HEK293 (cell line): ENCODE results near the gene DSCAML1.

ENCODE experiments used
- BCL11A ChIP-seq: fragments of 450-650 bp; formaldehyde crosslinking; IDR thresholded peaks from 2 replicates; pipeline ENCODE4 v1.5.1; 2016; ENCODE audit warnings: low read depth, missing biosample characterization, missing genetic modification characterization
- ZEB2 ChIP-seq: fragments of 450-650 bp; formaldehyde crosslinking; IDR thresholded peaks from 2 replicates; pipeline ENCODE4 v1.5.1; 2016; ENCODE audit warnings: missing biosample characterization, missing genetic modification characterization
- ZNF140 ChIP-seq: fragments of 450-650 bp; formaldehyde crosslinking; IDR thresholded peaks from 2 replicates; pipeline ENCODE4 v1.5.1; 2016; ENCODE audit warnings: missing biosample characterization, missing genetic modification characterization
- ZNF174 ChIP-seq: fragments of 450-650 bp; formaldehyde crosslinking; IDR thresholded peaks from 2 replicates; pipeline ENCODE4 v1.5.0; 2017; ENCODE audit warnings: missing biosample characterization, mild to moderate bottlenecking, missing genetic modification characterization
- ZNF24 ChIP-seq: fragments of 450-650 bp; formaldehyde crosslinking; IDR thresholded peaks from 2 replicates; pipeline ENCODE4 v1.5.1; 2016; ENCODE audit warnings: missing biosample characterization, missing genetic modification characterization
- ZNF248 ChIP-seq: fragments of 450-650 bp; formaldehyde crosslinking; IDR thresholded peaks from 2 replicates; pipeline ENCODE4 v1.5.1; 2017; ENCODE audit warnings: missing biosample characterization, missing genetic modification characterization
- ZNF274 ChIP-seq, 2 experiments: fragments of 200-500 bp in 1 of 2; fragments of 450-650 bp in 1 of 2; sonication (Bioruptor generic) in 1 of 2; formaldehyde crosslinking in 1 of 2; IDR thresholded peaks; 2 replicates each; pipeline versions ENCODE4 v1.5.1 to v1.6.1; 2014 to 2016; ENCODE audit warnings: borderline replicate concordance in 1 of 2, inconsistent platforms in 1 of 2, low read length in 1 of 2, missing biosample characterization in 1 of 2, missing genetic modification characterization in 1 of 2
- ZNF529 ChIP-seq: fragments of 450-650 bp; formaldehyde crosslinking; IDR thresholded peaks from 2 replicates; pipeline ENCODE4 v1.5.1; 2017; ENCODE audit warnings: missing genetic modification characterization, missing biosample characterization; ENCODE audit not compliant: insufficient replicate concordance
- ZNF664 ChIP-seq: fragments of 450-650 bp; formaldehyde crosslinking; IDR thresholded peaks from 2 replicates; pipeline ENCODE4 v1.5.1; 2016; ENCODE audit warnings: missing biosample characterization, missing genetic modification characterization
- ZNF76 ChIP-seq: fragments of 450-650 bp; formaldehyde crosslinking; IDR thresholded peaks from 2 replicates; pipeline ENCODE4; 2016; ENCODE audit warnings: low read depth, missing biosample characterization, missing genetic modification characterization, borderline replicate concordance
- ZSCAN18 ChIP-seq: fragments of 450-650 bp; formaldehyde crosslinking; IDR thresholded peaks from 2 replicates; pipeline ENCODE4 v1.5.1; 2016; ENCODE audit warnings: missing biosample characterization, missing genetic modification characterization
- TF ChIP-seq, protein P1 (sequence below): fragments of 450-650 bp; formaldehyde crosslinking; IDR thresholded peaks from 2 replicates; pipeline ENCODE4 v1.5.1; 2016; ENCODE audit warnings: missing biosample characterization, missing genetic modification characterization
- TF ChIP-seq, protein P2 (sequence below): fragments of 450-650 bp; formaldehyde crosslinking; IDR thresholded peaks from 2 replicates; pipeline ENCODE4 v1.5.1; 2016; ENCODE audit warnings: missing biosample characterization, missing genetic modification characterization
- TF ChIP-seq, protein P3 (sequence below): fragments of 450-650 bp; formaldehyde crosslinking; IDR thresholded peaks from 2 replicates; pipeline ENCODE4 v1.5.1; 2017; ENCODE audit warnings: missing biosample characterization, missing genetic modification characterization

DNA sequence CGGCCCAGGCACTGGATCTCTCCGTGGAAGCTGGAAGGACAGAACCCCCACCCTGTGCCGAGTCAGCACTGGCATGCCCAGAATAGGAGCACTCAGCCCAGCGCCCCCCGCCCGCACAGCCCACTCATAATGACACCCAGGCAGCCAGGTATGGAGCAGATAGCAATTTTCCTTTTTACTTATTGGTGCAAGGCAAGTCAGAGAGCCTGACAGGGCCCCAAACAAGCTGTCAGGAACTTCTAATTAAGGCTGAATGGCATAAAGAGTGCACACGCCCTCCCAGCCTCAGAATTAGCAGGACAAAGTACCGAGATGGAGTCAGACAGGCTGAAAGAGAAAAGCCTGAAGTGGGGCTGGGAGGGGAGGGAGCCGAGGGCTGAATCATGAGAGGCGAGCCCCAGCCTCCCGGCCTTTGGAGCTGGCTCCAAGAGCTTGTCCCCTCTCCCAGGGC is 76.9 kb downstream of the DSCAML1 start:
- TF ChIP-seq ZNF274 (IDR thresholded peaks at IDR 0.05; ENCODE audit: low read length): no peak
- TF ChIP-seq ZNF274 (tag by site-specific recombination; IDR thresholded peaks at IDR 0.05; ENCODE audit: borderline replicate concordance): no peak
- no peak for TF ChIP-seq ZNF140 (tag by site-specific recombination)
- TF ChIP-seq, protein P1, sequence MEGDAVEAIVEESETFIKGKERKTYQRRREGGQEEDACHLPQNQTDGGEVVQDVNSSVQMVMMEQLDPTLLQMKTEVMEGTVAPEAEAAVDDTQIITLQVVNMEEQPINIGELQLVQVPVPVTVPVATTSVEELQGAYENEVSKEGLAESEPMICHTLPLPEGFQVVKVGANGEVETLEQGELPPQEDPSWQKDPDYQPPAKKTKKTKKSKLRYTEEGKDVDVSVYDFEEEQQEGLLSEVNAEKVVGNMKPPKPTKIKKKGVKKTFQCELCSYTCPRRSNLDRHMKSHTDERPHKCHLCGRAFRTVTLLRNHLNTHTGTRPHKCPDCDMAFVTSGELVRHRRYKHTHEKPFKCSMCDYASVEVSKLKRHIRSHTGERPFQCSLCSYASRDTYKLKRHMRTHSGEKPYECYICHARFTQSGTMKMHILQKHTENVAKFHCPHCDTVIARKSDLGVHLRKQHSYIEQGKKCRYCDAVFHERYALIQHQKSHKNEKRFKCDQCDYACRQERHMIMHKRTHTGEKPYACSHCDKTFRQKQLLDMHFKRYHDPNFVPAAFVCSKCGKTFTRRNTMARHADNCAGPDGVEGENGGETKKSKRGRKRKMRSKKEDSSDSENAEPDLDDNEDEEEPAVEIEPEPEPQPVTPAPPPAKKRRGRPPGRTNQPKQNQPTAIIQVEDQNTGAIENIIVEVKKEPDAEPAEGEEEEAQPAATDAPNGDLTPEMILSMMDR (tag by site-specific recombination): no peak
- no peak for TF ChIP-seq ZEB2 (tag by site-specific recombination)
- TF ChIP-seq ZSCAN18: no peak
- TF ChIP-seq, protein P2, sequence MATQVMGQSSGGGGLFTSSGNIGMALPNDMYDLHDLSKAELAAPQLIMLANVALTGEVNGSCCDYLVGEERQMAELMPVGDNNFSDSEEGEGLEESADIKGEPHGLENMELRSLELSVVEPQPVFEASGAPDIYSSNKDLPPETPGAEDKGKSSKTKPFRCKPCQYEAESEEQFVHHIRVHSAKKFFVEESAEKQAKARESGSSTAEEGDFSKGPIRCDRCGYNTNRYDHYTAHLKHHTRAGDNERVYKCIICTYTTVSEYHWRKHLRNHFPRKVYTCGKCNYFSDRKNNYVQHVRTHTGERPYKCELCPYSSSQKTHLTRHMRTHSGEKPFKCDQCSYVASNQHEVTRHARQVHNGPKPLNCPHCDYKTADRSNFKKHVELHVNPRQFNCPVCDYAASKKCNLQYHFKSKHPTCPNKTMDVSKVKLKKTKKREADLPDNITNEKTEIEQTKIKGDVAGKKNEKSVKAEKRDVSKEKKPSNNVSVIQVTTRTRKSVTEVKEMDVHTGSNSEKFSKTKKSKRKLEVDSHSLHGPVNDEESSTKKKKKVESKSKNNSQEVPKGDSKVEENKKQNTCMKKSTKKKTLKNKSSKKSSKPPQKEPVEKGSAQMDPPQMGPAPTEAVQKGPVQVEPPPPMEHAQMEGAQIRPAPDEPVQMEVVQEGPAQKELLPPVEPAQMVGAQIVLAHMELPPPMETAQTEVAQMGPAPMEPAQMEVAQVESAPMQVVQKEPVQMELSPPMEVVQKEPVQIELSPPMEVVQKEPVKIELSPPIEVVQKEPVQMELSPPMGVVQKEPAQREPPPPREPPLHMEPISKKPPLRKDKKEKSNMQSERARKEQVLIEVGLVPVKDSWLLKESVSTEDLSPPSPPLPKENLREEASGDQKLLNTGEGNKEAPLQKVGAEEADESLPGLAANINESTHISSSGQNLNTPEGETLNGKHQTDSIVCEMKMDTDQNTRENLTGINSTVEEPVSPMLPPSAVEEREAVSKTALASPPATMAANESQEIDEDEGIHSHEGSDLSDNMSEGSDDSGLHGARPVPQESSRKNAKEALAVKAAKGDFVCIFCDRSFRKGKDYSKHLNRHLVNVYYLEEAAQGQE (tag by site-specific recombination): no peak
- TF ChIP-seq ZNF76: no peak
- TF ChIP-seq, protein P3, sequence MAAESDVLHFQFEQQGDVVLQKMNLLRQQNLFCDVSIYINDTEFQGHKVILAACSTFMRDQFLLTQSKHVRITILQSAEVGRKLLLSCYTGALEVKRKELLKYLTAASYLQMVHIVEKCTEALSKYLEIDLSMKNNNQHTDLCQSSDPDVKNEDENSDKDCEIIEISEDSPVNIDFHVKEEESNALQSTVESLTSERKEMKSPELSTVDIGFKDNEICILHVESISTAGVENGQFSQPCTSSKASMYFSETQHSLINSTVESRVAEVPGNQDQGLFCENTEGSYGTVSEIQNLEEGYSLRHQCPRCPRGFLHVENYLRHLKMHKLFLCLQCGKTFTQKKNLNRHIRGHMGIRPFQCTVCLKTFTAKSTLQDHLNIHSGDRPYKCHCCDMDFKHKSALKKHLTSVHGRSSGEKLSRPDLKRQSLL (tag by site-specific recombination): no peak
- TF ChIP-seq BCL11A (tag by site-specific recombination): no peak
- TF ChIP-seq ZNF529 (tag by site-specific recombination): no peak
- no peak for TF ChIP-seq ZNF174 (tag by site-specific recombination)
- no peak for TF ChIP-seq ZNF248 (tag by site-specific recombination)
- TF ChIP-seq ZNF664 (tag by site-specific recombination): no peak
- TF ChIP-seq ZNF24: no peak
